GM18498 (cell line): ENCODE results near the gene RBM24.

Experiments used
- ATAC-seq: cut with Tn5 transposase; IDR thresholded peaks from one replicate; pipeline ENCODE4 v1.9.1; 2021; ENCODE audit warnings: mild to moderate bottlenecking, moderate library complexity; ENCODE audit not compliant: unreplicated experiment

RBM24 gene

GRCh38 chr6:17341117-17341805, 60.1 kb downstream of the RBM24 start:
- no peak for ATAC-seq

- ATAC-seq = no peak
These were observed 60.7 kb downstream of the RBM24 start for GRCh38 chr6:17341891-17342290.

- ATAC-seq = no peak
These were observed 62.1 kb downstream of the RBM24 start for GRCh38 chr6:17343215-17343614.
